LNCAP (cell line): ENCODE measurements around the gene MYORG.

ENCODE experiments used
- CTCF ChIP-seq: fragments of 450-650 bp; IDR thresholded peaks from 2 replicates; pipeline ENCODE4 v1.5.1; 2017; ENCODE audit warnings: mild to moderate bottlenecking

Gene MYORG

DNA sequence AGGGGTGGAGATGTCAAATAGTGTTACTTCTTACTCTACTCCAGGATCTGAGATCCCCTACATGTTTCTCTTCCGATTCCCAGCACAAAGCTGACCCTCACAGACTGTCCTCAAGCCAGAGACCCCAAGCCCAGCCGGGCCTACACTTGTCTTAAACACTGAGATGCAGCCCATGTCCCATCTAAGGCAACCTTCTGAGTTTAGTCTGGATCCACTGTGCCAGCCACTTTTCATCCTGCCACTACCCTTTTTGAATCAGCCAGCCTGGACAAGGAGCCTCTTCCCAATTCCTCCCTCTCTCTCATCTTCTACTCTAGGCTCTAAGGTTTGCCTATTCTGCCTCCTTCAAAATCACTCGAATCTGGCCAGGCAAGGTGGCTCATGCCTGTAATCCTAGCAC lies 6.2 kb upstream of the MYORG start:
- TF ChIP-seq CTCF: no peak

DNA sequence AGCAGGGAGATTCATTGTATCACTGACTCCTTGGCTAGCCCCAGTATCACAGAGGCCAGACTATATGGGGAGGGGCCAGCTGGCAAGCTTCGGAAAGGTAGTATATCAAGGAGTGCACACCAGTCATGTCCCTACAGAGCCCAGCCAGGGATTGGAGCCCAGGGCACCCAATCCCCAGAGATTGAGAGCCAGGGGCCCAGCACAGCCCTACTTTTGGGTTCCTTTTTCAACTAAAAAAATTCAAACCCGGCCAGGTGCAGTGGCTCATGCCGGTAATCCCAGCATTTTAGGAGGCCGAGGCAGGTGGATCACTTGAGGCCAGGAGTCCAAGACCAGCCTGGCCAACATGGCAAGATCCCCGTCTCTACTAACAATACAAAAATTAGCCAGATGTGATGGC lies 5.4 kb upstream of the MYORG start:
- TF ChIP-seq CTCF: no peak

- no peak for TF ChIP-seq CTCF
These were observed 4.6 kb upstream of the MYORG start for GRCh38 chr9:34381323-34381722.

DNA sequence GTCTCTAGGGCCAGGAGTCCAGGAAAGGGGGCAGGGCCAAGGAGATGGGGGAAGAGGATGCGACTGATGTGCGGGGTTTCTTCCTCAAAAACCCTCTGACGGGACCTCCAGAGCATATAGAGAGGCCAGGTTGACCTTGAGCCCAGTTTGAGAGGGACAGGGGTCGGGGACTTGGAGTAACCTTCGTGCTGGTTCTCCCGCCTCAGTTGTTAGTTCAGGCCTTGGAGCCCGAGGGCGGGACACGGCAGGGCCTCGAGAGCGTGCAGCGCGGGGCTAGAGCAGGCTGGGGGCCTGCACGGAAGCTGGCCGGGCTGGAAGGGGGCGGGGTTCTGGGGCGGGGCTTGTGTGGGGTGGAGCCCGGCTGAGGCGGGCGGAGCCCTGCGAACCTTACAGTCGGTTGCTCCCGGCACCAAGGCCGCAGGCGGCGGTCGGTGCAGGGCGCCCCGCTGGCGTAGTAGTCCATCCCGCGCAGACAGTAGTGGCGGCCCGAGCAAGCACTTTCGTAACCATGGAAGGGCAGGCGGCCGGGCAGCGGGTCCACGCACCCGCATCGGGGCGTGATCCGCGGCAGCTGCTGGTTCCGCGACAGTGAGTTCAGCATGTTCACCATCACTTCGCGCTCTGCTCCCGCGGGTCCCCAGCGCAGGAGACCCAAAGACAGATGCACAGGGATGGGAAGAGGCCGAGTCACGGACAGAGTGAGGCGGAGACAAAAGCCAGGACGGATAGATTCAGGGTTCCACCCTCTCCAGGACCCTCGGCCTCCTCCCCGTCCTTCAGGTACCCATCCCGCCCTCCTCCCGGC lies 4.0 kb upstream of the MYORG start:
- no peak for TF ChIP-seq CTCF

DNA sequence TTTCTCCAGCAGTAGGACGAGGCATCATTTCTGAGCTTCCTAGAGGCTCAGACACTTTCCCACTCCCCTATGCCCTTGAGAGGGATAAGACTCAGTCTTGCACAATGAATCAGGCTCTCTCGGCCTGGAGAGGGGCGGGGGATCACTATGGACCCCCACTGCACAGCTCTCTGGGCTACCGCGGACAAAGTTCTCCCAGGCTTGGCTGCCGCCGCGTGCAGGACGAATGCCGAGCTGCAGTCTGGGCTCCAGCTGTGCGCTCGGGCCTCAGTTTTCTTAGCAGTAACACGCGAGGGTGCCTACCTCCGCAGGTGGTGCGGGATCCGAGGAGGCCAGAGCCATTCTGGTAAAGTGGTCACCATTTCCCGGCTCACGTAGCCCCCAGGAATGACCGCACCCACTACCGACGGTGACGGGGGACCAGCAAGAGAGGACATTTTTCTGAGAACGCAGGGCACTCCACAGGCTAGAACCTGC lies 3.4 kb upstream of the MYORG start:
- TF ChIP-seq CTCF: no peak

- TF ChIP-seq CTCF: peak; percentile 98
These were observed 2.8 kb upstream of the MYORG start for GRCh38 chr9:34379334-34380033.

DNA sequence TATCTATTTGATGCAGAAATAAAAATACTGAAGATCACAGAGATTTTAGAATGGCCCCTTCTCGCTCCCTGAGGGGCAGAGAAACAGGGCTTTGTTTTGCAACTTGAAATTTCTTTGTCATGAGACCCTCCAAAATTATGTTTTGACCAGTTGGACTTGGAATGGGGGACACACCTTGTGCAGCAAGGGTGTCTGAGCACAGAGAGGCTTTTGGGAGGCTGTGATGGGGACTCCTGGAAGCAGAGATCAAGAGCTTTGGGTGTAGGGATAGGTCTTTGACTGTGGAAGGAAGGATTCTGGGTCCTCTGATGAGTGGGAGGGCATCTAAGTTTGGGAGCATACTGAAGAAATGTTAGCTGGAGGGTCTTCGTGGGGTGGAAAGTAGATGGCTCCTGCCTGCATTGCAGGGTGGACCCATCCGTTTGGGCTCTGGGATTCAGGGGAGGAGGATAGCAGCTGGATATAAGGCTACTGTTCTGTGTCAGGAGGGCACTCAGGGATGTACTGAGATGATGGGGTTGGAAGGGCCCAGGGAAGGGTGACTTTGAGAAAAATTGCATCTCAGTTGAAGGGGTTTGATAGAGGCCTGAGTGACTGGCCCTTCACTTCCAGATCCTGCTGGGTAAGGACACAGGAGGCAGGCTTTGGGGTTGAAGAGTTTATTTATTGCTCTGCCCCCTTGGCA lies 1.8 kb upstream of the MYORG start:
- TF ChIP-seq CTCF: no peak
